ENCODE measurements around the gene PTPRC. TPM values are rescaled to one million over a fixed set of nuclear protein-coding genes. Genes with fewer than 3 reads are reported as not detected.
A peak's percentile ranks its signal among the peaks of the same experiment; 100 is the strongest.

Gene PTPRC
- total RNA-seq, 6 experiments from 2014 or later, result 5.1 to 55.7 (median 13.2) TPM

- no peak overlapping the region for H3K27ac ChIP-seq
- WGBS (ENCODE audit: insufficient coverage, low coverage, low lambda C conversion rate, missing lambda C conversion rate), result 53% methylated on average over 5 of the region's 5 CpGs
- H3K9me3 ChIP-seq, result no peaks in the 10 kb centered on the region
- TF ChIP-seq CTCF (IDR thresholded peaks at IDR 0.05) (no peak), POLR2A (IDR thresholded peaks at IDR 0.05) (no peak)
- no peak for DNase-seq
- H3K36me3 ChIP-seq, result no peaks in the 10 kb centered on the region
- H3K4me3 ChIP-seq, result no peak overlapping the region
- intact Hi-C loops (cut with DNase I), result no loop called here
- no peaks in the 10 kb centered on the region for H3K4me1 ChIP-seq
- no peaks in the 10 kb centered on the region for H3K27me3 ChIP-seq
- ATAC-seq, result no peak
Observed at GRCh38 chr1:198619375-198620140, 19.3 kb upstream of the PTPRC start.

- H3K9me3 ChIP-seq, result no peaks in the 10 kb centered on the region
- WGBS (ENCODE audit: insufficient coverage, low coverage, low lambda C conversion rate, missing lambda C conversion rate), result 46% methylated on average over 3 of the region's 3 CpGs
- TF ChIP-seq CTCF (IDR thresholded peaks at IDR 0.05) (no peak), POLR2A (IDR thresholded peaks at IDR 0.05) (no peak)
- H3K36me3 ChIP-seq, result no peaks in the 10 kb centered on the region
- intact Hi-C loops (cut with DNase I), result no loop called here
- H3K27ac ChIP-seq, result peak overlapping the region in 1 of 3 donors; percentile 22
- ATAC-seq (no peak), DNase-seq (no peak)
- H3K4me1 ChIP-seq, result no peaks in the 10 kb centered on the region
- no peaks in the 10 kb centered on the region for H3K27me3 ChIP-seq
- no peak overlapping the region for H3K4me3 ChIP-seq
Observed at GRCh38 chr1:198620218-198620617, 18.6 kb upstream of the PTPRC start.

DNA sequence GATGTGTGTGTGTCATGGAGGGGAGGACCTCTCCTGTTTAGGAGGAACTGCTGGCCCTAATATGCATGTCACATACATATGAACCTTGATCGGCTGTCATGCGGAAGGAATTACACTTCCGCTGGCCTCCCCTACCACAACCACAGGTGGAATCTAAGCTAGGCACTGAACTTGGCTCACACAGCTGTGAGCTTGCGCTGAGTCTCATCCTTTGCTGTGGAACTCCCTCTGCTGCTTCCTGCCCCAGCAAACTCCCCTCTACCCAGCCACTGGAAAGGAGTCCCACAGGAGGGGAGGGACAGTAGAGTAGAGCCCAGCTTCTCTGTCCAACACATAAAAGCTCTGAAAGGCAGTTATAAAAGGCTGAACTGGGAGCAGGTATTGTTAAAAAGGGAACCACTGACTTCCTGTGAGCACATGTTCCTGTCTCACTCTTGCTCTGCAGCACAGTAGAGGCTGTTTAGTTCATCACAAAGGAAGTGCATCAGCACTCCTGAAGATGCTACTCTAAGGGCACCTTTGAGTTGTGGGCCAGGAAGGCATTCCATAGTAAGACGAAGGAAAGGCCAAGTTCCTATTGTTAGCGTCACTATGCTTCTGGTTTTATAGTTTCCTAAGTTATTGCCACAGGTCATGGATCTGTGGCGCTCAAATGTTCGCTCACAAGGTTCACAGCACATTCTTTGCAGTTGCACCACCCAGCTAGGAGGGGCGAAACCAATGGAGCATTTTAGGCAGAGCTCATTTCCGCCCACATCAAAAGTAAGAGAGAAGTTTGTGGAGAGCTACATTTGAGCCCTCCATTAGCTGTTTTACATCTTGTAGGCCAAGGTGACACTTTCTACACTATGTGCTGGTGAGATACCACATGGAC lies 17.7 kb upstream of the PTPRC start:
- intact Hi-C loops (cut with DNase I), result no loop called here
- DNase-seq (peak in 1 of 3 donors; percentile 55), ATAC-seq (peak; percentile 63 to 78 (median 69))
- Histone ChIP-seq H3K27me3 (no peaks in the 10 kb centered on the region), H3K4me3 (no peak overlapping the region), H3K27ac (peak overlapping the region in 1 of 3 donors; percentile 29), H3K36me3 (no peaks in the 10 kb centered on the region), H3K4me1 (no peaks in the 10 kb centered on the region), H3K9me3 (no peaks in the 10 kb centered on the region)
- no peak for TF ChIP-seq POLR2A (IDR thresholded peaks at IDR 0.05)
- no peak for TF ChIP-seq CTCF (IDR thresholded peaks at IDR 0.05)
- 50% methylated on average over 5 of the region's 10 CpGs for WGBS (ENCODE audit: insufficient coverage, low coverage, low lambda C conversion rate, missing lambda C conversion rate)

GRCh38 chr1:198622001-198622400 lies 16.8 kb upstream of the PTPRC start:
- peak overlapping the region in 1 of 3 donors; percentile 8 for H3K27ac ChIP-seq
- no peak overlapping the region for H3K4me3 ChIP-seq
- no peaks in the 10 kb centered on the region for H3K9me3 ChIP-seq
- H3K4me1 ChIP-seq, result no peaks in the 10 kb centered on the region
- H3K27me3 ChIP-seq, result no peaks in the 10 kb centered on the region
- 80% methylated on average over 1 of the region's 1 CpG for WGBS (ENCODE audit: insufficient coverage, low coverage, low lambda C conversion rate, missing lambda C conversion rate)
- no peak for TF ChIP-seq POLR2A (IDR thresholded peaks at IDR 0.05)
- TF ChIP-seq CTCF (IDR thresholded peaks at IDR 0.05), result no peak
- intact Hi-C loops (cut with DNase I), result no loop called here
- ATAC-seq, result no peak
- H3K36me3 ChIP-seq, result no peaks in the 10 kb centered on the region
- no peak for DNase-seq
